HCT116 (cell line): Measurements from ENCODE around the gene PDE1C. TPM values are rescaled to one million over a fixed set of nuclear protein-coding genes. Genes with fewer than 3 reads are reported as not detected.

Experiments used
- ATAC-seq: fragments of 200-7000 bp; cut with Tn5 transposase; 2 replicates; pipeline ENCODE4 v1.9.1; 2020; ENCODE audit warnings: mild to moderate bottlenecking, moderate library complexity
- BruUV-seq: library from RNA; stranded (reverse); fragments of 400-500 nt; replicated peaks from 2 replicates; lab custom pipeline; 2021; lab: Mats Ljungman, UMichigan
- CTCF ChIA-PET: fragments of 300-600 bp; sonication (Branson Sonifier 250); formaldehyde crosslinking; loops from one replicate; lab custom pipeline; 2021; ENCODE audit warnings: antibody characterized with exemption; lab: Charles Lee
- POLR2A ChIA-PET: fragments of 300-600, 350-600 bp; sonication (Branson Sonifier 250); formaldehyde crosslinking; loops from one replicate; lab custom pipeline; 2021; ENCODE audit warnings: antibody characterized with exemption; lab: Charles Lee
- RAD21 ChIA-PET, 2 experiments: fragments of 300-600 bp; sonication (Branson Sonifier 250); formaldehyde crosslinking; loops; one replicate each; lab custom pipeline; 2023; ENCODE audit warnings: low total read pairs in 2 of 2; ENCODE audit not compliant: uncharacterized antibody in 2 of 2, unreplicated experiment in 2 of 2, low non-redundant PET in 1 of 2; lab: Charles Lee
- DNase-seq: peaks from one replicate; pipeline ENCODE4 v3.0.0-alpha.2; 2010; ENCODE audit warnings: low read depth, low spot score
- H2AFZ ChIP-seq: fragments of 200-600 bp; shearing (Covaris generic), sonication (generic); 2 replicates; pipeline ENCODE4 v1.6.1; 2017; ENCODE audit warnings: low read depth, mixed run types, mixed read lengths, antibody characterized with exemption, low read length; ENCODE audit not compliant: poor library complexity, severe bottlenecking
- H3K27ac ChIP-seq: 2 replicates; pipeline ENCODE4 v1.5.1; 2012; ENCODE audit warnings: low read depth, low read length
- H3K27me3 ChIP-seq: fragments of 200-600 bp; sonication (generic); 2 replicates; pipeline ENCODE4 v1.6.1; 2016; ENCODE audit warnings: mixed run types, low read length, mixed read lengths; ENCODE audit not compliant: insufficient read depth
- H3K36me3 ChIP-seq, 2 experiments: fragments of 200-500 bp in 1 of 2; fragments of 200-600 bp in 1 of 2; sonication (Bioruptor generic) in 1 of 2; sonication (generic) in 1 of 2; 2 replicates each; pipeline versions ENCODE4 v1.5.1 to v1.6.1; 2014 to 2016; ENCODE audit warnings: low read length in 2 of 2, inconsistent platforms in 1 of 2, mixed read lengths in 1 of 2, mixed run types in 1 of 2; ENCODE audit not compliant: insufficient read depth in 2 of 2, control insufficient read depth in 1 of 2
- H3K4me1 ChIP-seq, 2 experiments: fragments of 200-600 bp in 1 of 2; sonication (generic) in 1 of 2; 2 replicates each; pipeline versions ENCODE4 v1.5.1 to v1.6.1; 2012 to 2017; ENCODE audit warnings: low read length in 2 of 2, inconsistent platforms in 1 of 2, mild to moderate bottlenecking in 1 of 2, mixed read lengths in 1 of 2, mixed run types in 1 of 2, moderate library complexity in 1 of 2; ENCODE audit not compliant: insufficient read depth in 2 of 2, control insufficient read depth in 1 of 2
- H3K4me2 ChIP-seq: fragments of 200-600 bp; sonication (generic); 2 replicates; pipeline ENCODE4 v1.6.1; 2017; ENCODE audit warnings: mixed run types, low read length, mixed read lengths
- H3K4me3 ChIP-seq, 2 experiments: fragments of 200-600 bp in 1 of 2; sonication (generic) in 1 of 2; replicated peaks in 1 of 2; 2 replicates each; pipeline ENCODE4 v1.5.1; 2011 to 2016; ENCODE audit warnings: low read length in 2 of 2, control low read depth in 1 of 2, low read depth in 1 of 2, mild to moderate bottlenecking in 1 of 2, mixed read lengths in 1 of 2, mixed run types in 1 of 2
- H3K79me2 ChIP-seq: fragments of 200-600 bp; sonication (generic); 2 replicates; pipeline ENCODE4 v1.6.1; 2017; ENCODE audit warnings: mild to moderate bottlenecking, mixed run types, low read length, moderate library complexity, mixed read lengths; ENCODE audit not compliant: insufficient read depth
- H3K9ac ChIP-seq: fragments of 200-600 bp; sonication (generic); 2 replicates; pipeline ENCODE4 v1.6.1; 2016; ENCODE audit warnings: low read length, mixed read lengths
- H3K9me2 ChIP-seq: fragments of 200-600 bp; sonication (generic), shearing (Covaris generic); 2 replicates; pipeline ENCODE4 v1.6.1; 2017; ENCODE audit warnings: mixed run types, mild to moderate bottlenecking, moderate library complexity; ENCODE audit not compliant: insufficient read depth
- H3K9me3 ChIP-seq, 2 experiments: fragments of 200-500 bp in 1 of 2; fragments of 200-600 bp in 1 of 2; sonication (Bioruptor generic) in 1 of 2; sonication (generic) in 1 of 2; 2 replicates each; pipeline ENCODE4 v1.6.1; 2014 to 2017; ENCODE audit warnings: low read length in 2 of 2, mixed read lengths in 2 of 2, inconsistent platforms in 1 of 2, low read depth in 1 of 2, mild to moderate bottlenecking in 1 of 2, mixed run types in 1 of 2, moderate library complexity in 1 of 2; ENCODE audit not compliant: control insufficient read depth in 1 of 2, insufficient read depth in 1 of 2
- H4K20me1 ChIP-seq: fragments of 200-600 bp; sonication (generic), shearing (Covaris generic); 2 replicates; pipeline ENCODE4 v1.6.1; 2017; ENCODE audit warnings: mixed run types, mild to moderate bottlenecking, moderate library complexity; ENCODE audit not compliant: insufficient read depth
- ATF3 ChIP-seq: IDR thresholded peaks from 2 replicates; pipeline ENCODE4 v1.6.1; 2012
- CTCF ChIP-seq, 3 experiments: fragments of 200-600 bp in 1 of 3; sonication (generic) in 1 of 3; IDR thresholded peaks in 2 of 3; conservative IDR thresholded peaks in 1 of 3; 2 replicates each; pipeline ENCODE4 v1.5.1; 2012 to 2017; ENCODE audit warnings: low read depth in 2 of 3, low read length in 2 of 3, antibody characterized with exemption in 1 of 3, borderline replicate concordance in 1 of 3, control low read depth in 1 of 3, mild to moderate bottlenecking in 1 of 3, mixed read lengths in 1 of 3, mixed run types in 1 of 3, moderate library complexity in 1 of 3; ENCODE audit not compliant: insufficient read depth in 1 of 3
- EGR1 ChIP-seq: IDR thresholded peaks from 2 replicates; pipeline ENCODE4 v1.6.1; 2012; ENCODE audit warnings: low read depth
- EZH2 ChIP-seq: fragments of 200-600 bp; sonication (generic); IDR thresholded peaks from 2 replicates; pipeline ENCODE4 v1.6.1; 2017; ENCODE audit warnings: antibody characterized with exemption, mixed run types
- FOSL1 ChIP-seq: IDR thresholded peaks from 2 replicates; pipeline ENCODE4 v1.6.1; 2012; ENCODE audit warnings: low read depth
- JUND ChIP-seq: IDR thresholded peaks from 2 replicates; pipeline ENCODE4 v1.6.1; 2012
- MAX ChIP-seq: IDR thresholded peaks from 2 replicates; pipeline ENCODE4 v1.6.1; 2012
- POLR2A ChIP-seq: IDR thresholded peaks from 2 replicates; pipeline ENCODE4 v1.7.0; 2011; ENCODE audit warnings: borderline replicate concordance; ENCODE audit not compliant: insufficient read depth, insufficient read length; ENCODE audit errors: extremely low read depth
- RAD21 ChIP-seq: IDR thresholded peaks from 2 replicates; pipeline ENCODE4 v1.6.1; 2012; ENCODE audit warnings: low read depth, mild to moderate bottlenecking
- REST ChIP-seq: IDR thresholded peaks from 2 replicates; pipeline ENCODE4 v1.6.1; 2012; ENCODE audit warnings: low read depth
- SIN3A ChIP-seq: IDR thresholded peaks from 2 replicates; pipeline ENCODE4 v1.6.1; 2012; ENCODE audit warnings: low read depth
- SP1 ChIP-seq: IDR thresholded peaks from 2 replicates; pipeline ENCODE4 v1.6.1; 2012; ENCODE audit warnings: low read depth
- SRF ChIP-seq: IDR thresholded peaks from 2 replicates; pipeline ENCODE4 v1.6.1; 2012; ENCODE audit warnings: low read depth
- TCF7L2 ChIP-seq: IDR thresholded peaks from 2 replicates; pipeline ENCODE4 v1.7.0; 2011; ENCODE audit warnings: borderline replicate concordance, inconsistent platforms; ENCODE audit not compliant: insufficient read depth, insufficient read length; ENCODE audit errors: extremely low read depth
- ZBTB33 ChIP-seq: IDR thresholded peaks from 2 replicates; pipeline ENCODE4 v1.6.1; 2011; ENCODE audit warnings: mild to moderate bottlenecking, low read length, moderate library complexity; ENCODE audit not compliant: insufficient replicate concordance; ENCODE audit errors: extremely low read depth
- ZFX ChIP-seq: fragments of 450-650 bp; IDR thresholded peaks from 2 replicates; pipeline ENCODE4 v1.6.1; 2017
- ZNF274 ChIP-seq: fragments of 200-500 bp; sonication (Bioruptor generic); IDR thresholded peaks from 2 replicates; pipeline ENCODE4 v1.6.1; 2014; ENCODE audit warnings: mild to moderate bottlenecking, low read depth, low read length, inconsistent platforms
- intact Hi-C: fragments of 100-400 bp; cut with micrococcal nuclease; formaldehyde crosslinking; loops from 2 replicates; pipeline ENCODE4 v1.10.0; 2022
- total RNA-seq: library from RNA; stranded (reverse); gene quantifications from one replicate; pipeline ENCODE4 v1.2.1, GENCODE V29; 2021; ENCODE audit not compliant: unreplicated experiment

The PDE1C gene
- total RNA-seq, 1 experiment from 2014 or later = 0.17 TPM

- TF ChIP-seq SRF (no peak), FOSL1 (no peak), ZNF274 (no peak), POLR2A (no peak), MAX (no peak), ZBTB33 (no peak), REST (no peak), ATF3 (no peak), EZH2 (no peak), SP1 (no peak), RAD21 (peak; percentile 47), SIN3A (no peak), TCF7L2 (no peak), JUND (no peak), EGR1 (no peak), CTCF (IDR thresholded peaks at IDR 0.05 in 2 of 3, conservative IDR thresholded peaks at IDR 0.05 in 1 of 3; ENCODE audit: borderline replicate concordance in 1 of 3, insufficient read depth in 1 of 3, low read depth in 2 of 3, low read length in 2 of 3) (peak; percentile 32 to 71 (median 71); a peak in 5 of 6 replicates), ZFX (no peak)
- Histone ChIP-seq H3K27ac (no peak overlapping the region), H3K9ac (no peak overlapping the region), H3K27me3 (no peaks in the 10 kb centered on the region), H3K79me2 (no peaks in the 10 kb centered on the region), H2AFZ (no peak overlapping the region), H3K4me2 (no peak overlapping the region), H3K9me3 (no peaks in the 10 kb centered on the region), H3K4me1 (no peaks in the 10 kb centered on the region), H3K36me3 (no peaks in the 10 kb centered on the region), H4K20me1 (no peaks in the 10 kb centered on the region), H3K4me3 (no peak overlapping the region), H3K9me2 (no peaks in the 10 kb centered on the region)
- RAD21 ChIA-PET = no interaction called here
- BruUV-seq = no TSS peak
- ATAC-seq (peak; percentile 90), DNase-seq (peak; percentile 35)
- POLR2A ChIA-PET = no interaction called here
- CTCF ChIA-PET = interaction anchor here (0.8 to 1.5 kb wide), 4 partner anchors 10 to 422 kb away, joined by 3 to 7 read pairs (median 4); no protein-coding TSS in a partner anchor
- intact Hi-C loops = no loop called here
Observed at GRCh38 chr7:31782411-31782991, 287.7 kb downstream of the PDE1C start.
